ENCODE measurements around the gene SMIM8.
"Not testable (repeated sequence)": the region's sequence is repeated elsewhere in the genome, so short reads cannot be mapped to it uniquely, and the experiment has no call there.

SMIM8 gene

GRCh38 chr6:87322304-87323212 is at the start of gene SMIM8:
Gene SMIM8 (plus strand): TSS chr6:87322588. CDS start chr6:87337032, 14,444 bp downstream.
- no peak for FAIRE-seq

DNA sequence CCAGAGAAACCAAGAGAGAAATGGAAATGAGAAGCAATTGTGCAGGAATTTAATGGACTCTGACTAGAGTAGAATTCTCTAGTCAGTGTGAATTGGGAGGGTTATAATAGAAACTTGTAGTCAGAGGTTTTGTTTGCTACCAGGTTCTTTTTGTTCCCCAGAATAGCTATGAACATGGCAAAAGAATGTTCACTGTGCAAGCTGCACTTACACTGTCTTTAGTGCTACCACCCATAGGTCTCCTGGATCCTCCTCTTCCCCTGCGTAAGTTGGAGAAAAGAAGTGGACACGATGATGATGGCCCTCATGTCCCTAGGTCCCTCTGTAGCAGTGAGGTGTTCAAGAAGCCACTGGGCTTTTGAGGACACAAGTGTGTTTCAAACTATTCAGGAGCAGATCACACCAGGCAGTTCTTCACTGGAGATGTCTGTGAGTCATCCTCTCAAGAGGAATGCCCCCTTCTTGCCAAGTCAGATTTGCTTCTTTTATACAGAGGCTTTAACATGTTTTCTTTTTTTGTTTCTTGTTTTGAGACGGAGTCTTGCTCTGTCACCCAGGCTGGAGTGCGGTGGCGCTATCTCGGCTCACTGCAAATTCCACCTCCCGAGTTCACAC is 47.6 kb upstream of the SMIM8 start:
- no peak for FAIRE-seq

DNA sequence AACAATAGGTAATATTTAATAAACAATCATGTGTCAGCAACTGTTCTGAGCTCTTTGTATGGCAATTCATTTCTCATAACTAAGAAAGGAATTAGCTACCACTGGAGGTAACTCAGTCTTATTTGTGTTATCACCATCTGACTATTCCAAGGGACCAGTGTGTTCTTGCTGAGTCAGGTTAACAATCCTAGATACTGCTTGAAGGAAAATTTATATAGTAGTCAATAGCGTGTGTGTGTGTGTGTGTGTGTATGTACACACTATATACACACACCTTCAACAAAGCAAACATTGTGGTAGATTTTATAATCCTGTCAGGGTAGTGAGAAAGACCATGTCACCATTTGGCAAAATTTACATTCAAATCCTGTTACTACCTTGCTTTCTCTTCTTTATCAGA is 45.8 kb upstream of the SMIM8 start:
- FAIRE-seq, result no peak

DNA sequence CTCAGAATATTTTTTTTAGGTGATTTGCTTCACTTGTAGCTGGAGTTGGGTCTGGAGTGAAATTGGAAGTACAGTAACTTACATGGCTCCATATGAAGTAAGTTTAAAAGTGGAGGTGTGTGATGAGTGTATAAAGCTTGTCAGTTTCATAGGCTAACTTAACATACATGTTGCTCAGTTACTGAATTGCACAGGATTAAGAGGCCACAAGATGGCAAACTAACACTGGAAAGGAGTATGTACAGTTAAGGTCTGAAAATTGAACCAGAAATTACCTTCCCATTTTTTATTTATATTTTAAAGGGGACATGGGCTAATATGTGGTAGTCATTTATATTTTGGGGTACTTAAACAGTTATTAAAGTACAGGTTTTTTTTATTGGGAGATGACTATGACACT is 45.3 kb upstream of the SMIM8 start:
- FAIRE-seq, result no peak

DNA sequence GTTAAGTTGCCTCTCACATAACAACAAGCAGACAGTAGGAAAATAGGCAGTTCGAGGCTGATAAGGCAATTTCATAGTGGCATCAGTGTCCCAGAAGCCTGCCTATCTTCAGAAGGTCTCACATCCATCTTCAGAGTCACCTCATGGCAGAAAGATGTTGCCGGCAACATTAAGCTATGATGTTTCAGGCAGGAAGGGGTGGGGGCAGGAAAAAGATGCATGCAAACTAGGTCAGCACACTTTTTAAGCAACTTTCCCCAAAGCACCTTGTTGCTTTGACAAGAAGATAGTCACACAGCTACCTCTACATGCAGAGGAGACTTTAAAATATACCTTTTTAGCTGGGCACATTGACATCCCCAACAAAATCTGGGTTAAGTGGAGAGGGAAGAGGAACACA is 43.2 kb upstream of the SMIM8 start:
- no peak for FAIRE-seq

- FAIRE-seq, result no peak
Observed at GRCh38 chr6:87281426-87281825, 41.0 kb upstream of the SMIM8 start.

DNA sequence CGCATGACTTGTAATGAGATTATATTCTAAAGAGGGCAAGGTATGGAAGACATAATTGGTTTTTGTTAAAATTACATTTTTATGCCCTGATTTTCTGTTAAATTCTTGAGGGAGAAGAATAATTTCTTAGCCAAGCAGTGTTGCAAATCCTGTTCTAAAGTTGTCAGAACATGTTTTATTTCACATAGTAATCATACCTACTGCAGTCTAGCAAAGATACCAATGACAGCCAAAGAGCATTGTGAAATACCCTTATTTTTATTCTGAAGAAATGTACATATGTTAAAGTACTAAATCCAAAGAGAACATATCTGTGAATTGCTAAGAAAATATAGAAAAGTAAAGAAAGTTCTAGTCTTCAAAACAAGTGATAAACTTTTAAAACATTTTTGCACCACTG is 39.6 kb upstream of the SMIM8 start:
- no peak for FAIRE-seq

GRCh38 chr6:87283461-87283860 is 38.9 kb upstream of the SMIM8 start:
- no peak for FAIRE-seq

GRCh38 chr6:87287251-87287650 is 35.1 kb upstream of the SMIM8 start:
- FAIRE-seq, result no peak

DNA sequence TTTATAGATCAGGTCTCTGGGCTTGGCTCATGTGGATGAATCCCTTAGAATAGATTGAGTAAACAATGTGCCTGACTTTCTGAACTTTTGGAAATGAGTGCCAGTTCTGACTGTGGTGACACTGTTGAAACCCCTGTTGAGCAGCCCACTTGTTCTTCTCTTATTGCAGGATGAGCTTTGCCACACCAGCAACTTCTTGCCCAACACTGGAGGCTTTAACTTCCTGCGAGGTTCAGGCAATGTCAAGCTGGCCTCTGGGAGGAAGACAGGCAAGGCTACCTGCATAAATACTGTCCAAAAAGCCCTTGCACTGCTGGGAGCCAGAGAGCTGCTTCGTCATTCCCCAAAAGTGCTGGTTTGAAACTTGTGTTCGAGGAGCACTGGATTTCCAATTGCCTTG is 32.8 kb upstream of the SMIM8 start:
- no peak for FAIRE-seq

DNA sequence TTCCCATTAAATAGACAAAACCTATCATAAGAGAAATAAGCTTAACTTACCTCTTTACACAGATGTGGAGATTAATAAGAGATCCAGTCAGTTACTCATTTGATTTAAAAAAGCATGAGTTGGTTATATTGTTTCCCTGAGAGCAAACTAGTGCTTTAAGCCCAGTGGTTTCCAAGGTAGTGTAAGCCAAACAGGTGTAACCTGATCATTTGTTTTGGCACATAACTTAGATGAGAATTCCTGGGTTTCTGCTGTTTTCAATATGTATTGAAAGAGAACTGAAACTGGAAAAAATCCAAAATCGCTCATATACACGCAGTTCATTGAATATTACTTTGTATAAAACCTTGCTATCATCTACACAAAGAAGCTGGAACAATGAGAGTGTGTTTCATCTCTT is 30.5 kb upstream of the SMIM8 start:
- no peak for FAIRE-seq

GRCh38 chr6:87293526-87293925 is 28.9 kb upstream of the SMIM8 start:
- no peak for FAIRE-seq

GRCh38 chr6:87297119-87297518 is 25.3 kb upstream of the SMIM8 start:
- no peak for FAIRE-seq

GRCh38 chr6:87301277-87301676 is 21.1 kb upstream of the SMIM8 start:
- not testable (repeated sequence) for FAIRE-seq

GRCh38 chr6:87308970-87309369 is 13.4 kb upstream of the SMIM8 start:
- no peak for FAIRE-seq

- FAIRE-seq, result no peak
Observed at GRCh38 chr6:87312860-87313259, 9.5 kb upstream of the SMIM8 start.

- FAIRE-seq, result no peak
Observed at GRCh38 chr6:87315071-87315470, 7.3 kb upstream of the SMIM8 start.

- FAIRE-seq, result no peak
Observed at GRCh38 chr6:87319271-87319987, 3.0 kb upstream of the SMIM8 start.

DNA sequence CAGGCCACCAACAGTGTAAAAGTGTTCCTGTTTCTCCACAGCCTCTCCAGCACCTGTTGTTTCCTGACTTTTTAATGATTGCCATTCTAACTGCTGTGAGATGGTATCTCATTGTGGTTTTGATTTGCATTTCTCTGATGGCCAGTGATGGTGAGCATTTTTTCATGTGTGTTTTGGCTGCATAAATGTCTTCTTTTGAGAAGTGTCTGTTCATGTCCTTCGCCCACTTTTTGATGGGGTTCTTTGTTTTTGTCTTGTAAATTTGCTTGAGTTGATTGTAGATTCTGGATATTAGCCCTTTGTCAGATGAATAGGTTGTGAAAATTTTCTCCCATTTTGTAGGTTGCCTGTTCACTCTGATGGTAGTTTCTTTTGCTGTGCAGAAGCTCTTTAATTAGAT is 1.5 kb downstream of the SMIM8 start:
- FAIRE-seq, result not testable (repeated sequence)

GRCh38 chr6:87330961-87331360 is 8.6 kb downstream of the SMIM8 start:
- FAIRE-seq, result no peak

- no peak for FAIRE-seq
Observed at GRCh38 chr6:87333033-87333432, 10.6 kb downstream of the SMIM8 start.

GRCh38 chr6:87333591-87334181 is 11.3 kb downstream of the SMIM8 start:
- FAIRE-seq, result no peak

GRCh38 chr6:87334683-87335082 is 12.3 kb downstream of the SMIM8 start:
- no peak for FAIRE-seq

Data from colon (tissue), 2 donors.